IPS-NIHi7 (cell line): Measurements from ENCODE around the gene ENG.
"Not testable (repeated sequence)": the region's sequence is repeated elsewhere in the genome, so short reads cannot be mapped to it uniquely, and the experiment has no call there.

Experiments
- DNase-seq: peaks from one replicate; pipeline ENCODE4 v3.0.0; 2012; ENCODE audit warnings: mixed read lengths; ENCODE audit errors: extremely low spot score

Gene ENG

GRCh38 chr9:127854184-127854806, at the start of gene ENG:
TSS of gene ENG (minus strand) at chr9:127854658. CDS start at chr9:127854355, 303 bp downstream.
- peak; percentile 72 for DNase-seq

DNA sequence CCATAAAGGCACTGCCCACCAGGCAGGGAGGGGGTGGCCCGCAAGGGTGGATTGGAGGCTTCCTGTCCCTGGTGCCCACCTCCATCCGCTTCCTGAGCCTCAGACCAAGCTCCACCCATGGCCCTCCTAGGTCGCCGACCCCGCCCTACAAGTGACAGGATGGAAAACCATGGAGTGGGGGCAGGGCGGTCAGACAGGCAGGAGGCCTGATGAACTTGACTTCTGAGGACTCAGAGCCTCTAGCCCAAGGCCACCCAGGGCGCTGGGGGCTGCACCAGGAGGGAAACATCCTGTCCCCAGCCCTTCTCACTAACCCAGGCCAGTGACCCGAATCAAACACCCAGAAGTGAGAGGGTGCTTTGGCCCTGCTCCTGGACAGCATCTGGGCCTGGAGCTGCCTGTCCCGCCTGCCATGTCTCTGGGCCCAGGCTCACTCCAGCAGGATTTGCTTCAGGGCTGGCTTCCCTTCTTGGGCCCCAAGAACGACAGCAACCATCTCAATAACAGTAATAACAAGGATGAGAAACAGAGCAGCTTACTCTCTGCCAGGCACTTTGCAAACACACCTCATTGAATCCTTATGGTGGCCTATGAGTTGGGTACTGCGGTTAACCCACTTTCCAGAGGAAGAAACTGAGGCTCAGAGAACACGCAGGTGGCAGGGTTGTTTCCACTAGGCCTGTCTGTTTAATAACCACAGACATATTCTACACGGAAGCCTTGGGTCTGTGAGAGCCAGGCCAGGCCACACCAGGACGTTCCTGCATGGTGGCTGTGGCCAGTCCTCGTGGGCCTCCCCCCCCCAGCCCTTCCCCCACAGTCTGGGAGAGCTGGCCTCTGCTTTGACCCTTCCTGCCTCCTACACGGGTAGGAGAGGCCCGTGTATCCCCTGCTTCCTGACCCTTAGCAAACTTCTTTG, 49.4 kb upstream of the ENG start:
- DNase-seq: peak; percentile 76

- DNase-seq: peak; percentile 87
These were observed 44.9 kb upstream of the ENG start, which contains the start of gene ST6GALNAC6 for GRCh38 chr9:127899128-127899943. TSS of gene ST6GALNAC6 (minus strand) at chr9:127899603. CDS start at chr9:127897981, 1,622 bp downstream.

GRCh38 chr9:127898433-127899127, 44.1 kb upstream of the ENG start:
- DNase-seq: no peak

DNA sequence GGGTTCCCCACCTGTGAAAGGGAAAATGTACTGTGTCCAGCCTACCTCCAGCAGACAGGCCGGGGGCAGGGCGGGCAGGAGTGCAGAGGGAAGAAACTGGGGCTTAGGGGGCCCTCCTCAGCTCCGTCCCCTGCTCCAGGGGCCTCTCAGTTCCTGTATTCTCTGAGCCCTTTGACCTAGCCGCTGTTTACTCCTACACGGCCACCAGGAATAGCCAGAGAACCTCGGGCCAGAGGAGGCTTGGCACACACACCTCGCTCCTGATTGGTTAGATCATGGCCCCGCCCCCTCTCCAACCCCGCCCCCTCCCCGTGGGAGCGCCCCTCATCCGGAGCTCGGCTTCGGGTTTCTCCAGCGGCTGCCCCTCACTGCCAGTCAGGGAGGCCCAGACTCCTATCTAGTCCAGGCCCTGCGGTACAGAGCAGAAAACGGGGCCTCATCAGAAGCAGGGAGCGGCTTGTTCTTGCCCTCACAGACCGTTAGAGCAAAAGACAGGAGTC, 42.8 kb upstream of the ENG start:
- peak; percentile 96 for DNase-seq

DNA sequence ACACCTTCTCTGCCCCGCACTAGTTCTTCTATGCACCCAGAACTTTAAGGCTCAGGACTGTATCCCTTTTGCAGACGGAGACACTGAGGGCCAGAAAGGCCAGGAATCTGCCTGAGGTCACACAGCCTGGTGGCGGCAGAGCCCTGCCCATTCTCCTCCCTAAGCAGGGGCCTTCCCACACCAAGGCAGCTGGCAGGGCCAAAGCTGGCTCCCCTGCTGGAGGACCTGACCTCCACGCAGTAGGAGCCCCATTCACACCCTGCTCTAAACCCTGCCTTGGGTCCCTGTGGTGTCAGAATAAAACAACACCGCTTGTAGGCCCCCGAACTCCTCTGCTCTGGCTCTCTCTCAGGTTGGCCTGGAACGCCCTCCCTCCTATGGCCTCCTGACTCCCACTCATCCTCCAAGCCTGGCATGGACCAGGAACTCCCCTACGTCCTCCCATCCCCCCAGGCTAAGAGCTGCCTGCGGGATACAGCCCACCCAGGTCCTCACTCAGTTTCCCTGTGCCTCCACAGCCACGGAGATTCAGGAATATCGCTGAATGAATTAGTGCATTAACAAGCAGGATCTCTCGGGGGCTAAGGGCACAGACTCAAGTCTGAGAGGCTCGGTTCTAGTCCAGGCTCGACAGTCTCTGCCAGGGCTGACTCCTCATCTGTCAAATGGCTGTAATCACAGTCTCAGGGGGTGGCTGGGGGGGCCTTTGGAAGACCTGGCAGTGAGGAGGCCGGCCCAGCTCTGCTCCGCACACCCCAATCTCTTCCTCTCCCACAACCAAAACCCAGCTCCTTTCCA, 42.1 kb upstream of the ENG start:
- no peak for DNase-seq

- no peak for DNase-seq
These were observed 41.4 kb upstream of the ENG start for GRCh38 chr9:127895811-127896210.

- DNase-seq: no peak
These were observed 38.9 kb upstream of the ENG start for GRCh38 chr9:127893392-127893791.

- DNase-seq: no peak
These were observed 38.4 kb upstream of the ENG start for GRCh38 chr9:127892831-127893230.

- DNase-seq: no peak
These were observed 35.6 kb upstream of the ENG start for GRCh38 chr9:127890053-127890452.

DNA sequence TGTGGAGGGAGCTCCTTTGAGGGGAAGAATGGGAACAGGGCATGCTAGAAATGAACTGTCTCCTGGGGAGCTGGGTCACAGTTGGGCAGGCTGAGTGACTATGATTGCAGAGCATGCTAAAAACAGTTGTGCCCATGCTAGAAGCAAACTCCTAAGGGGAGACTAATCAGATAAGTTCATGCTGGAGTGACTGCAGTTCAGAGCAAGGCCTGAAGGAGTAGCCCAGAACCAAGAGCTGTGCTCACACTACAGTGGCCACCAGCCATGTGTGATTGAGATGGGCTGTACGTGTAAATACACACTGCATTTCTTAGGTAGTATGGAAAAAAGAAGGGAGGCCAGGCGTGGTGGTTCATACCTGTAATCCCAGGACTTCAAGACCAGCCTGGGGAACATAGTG, 33.3 kb upstream of the ENG start:
- DNase-seq: peak; percentile 9

DNA sequence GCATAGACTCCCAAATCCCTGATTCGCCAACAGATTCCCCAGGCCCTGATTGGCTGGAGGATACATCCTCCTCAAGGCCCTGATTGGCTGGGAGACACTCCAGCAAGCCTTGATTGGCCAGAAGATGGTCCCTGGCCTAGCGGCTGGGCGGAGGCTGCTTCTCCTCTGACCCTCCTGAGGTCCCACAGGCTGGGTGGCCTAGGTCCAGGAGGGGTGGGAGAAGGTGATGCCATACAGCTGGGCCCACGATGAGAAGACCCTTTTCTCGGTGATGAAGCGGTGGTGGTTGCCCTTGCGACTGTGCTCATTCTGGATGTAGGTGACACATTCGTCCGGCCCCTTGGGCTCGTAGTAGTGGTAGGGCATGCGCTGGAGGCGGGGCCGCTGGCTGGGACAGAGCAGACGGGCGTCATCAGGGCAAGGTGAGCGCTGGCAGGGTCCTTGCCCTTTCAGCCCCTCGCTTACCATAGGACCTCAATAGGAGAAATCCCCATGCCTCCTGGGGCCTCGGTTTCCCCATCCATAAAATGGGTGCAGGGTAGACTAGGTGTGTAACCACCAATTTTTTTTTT, 32.0 kb upstream of the ENG start:
- peak; percentile 51 for DNase-seq

- no peak for DNase-seq
These were observed 31.2 kb upstream of the ENG start for GRCh38 chr9:127885508-127886281.

DNA sequence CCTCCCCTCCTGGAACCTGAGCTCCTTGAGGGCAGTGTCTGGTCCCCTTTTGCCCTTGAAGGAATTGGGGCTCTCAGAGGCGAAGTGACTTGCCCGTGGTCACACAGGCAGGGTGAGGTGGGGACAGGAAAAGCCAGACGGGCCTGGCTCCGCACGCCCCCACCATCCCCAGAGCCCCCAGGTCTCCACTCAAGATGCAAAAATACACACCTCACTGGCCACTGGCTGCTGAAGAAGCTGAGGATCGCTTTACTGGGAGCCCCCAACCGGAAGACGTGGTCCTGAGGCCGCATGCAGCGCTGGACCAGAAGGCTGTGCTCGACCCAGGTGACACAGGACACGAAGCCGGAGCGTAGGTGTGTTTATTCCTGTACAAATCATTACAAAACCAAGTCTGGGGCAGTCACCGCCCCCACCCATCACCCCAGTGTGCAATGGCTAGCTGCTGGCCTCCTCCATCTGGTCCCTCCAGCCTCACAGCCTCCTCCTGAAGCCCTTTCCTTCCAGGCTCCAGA, 30.6 kb upstream of the ENG start:
- no peak for DNase-seq

- no peak for DNase-seq
These were observed 30.0 kb upstream of the ENG start for GRCh38 chr9:127884427-127884911.

- DNase-seq: no peak
These were observed 29.5 kb upstream of the ENG start for GRCh38 chr9:127883959-127884358.

DNA sequence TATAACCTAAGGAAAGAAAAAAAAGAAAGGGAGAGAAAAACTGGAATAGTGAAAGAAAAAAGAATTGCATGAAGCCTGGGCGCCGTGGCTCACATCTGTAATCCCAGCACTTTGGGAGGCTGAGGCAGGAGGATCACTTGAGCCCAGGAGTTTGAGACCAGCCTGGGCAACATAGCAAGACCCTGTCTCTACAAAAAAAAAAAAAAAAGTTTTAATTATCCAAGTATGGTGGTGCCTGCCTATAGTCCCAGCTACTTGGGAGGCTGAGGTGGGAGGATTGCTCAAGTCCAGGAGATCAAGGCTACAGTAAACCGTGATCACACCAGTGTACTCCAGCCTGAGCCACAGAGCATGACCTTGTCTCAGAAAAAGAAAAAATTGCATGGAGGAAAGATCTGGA, 27.3 kb upstream of the ENG start:
- DNase-seq: not testable (repeated sequence)

DNA sequence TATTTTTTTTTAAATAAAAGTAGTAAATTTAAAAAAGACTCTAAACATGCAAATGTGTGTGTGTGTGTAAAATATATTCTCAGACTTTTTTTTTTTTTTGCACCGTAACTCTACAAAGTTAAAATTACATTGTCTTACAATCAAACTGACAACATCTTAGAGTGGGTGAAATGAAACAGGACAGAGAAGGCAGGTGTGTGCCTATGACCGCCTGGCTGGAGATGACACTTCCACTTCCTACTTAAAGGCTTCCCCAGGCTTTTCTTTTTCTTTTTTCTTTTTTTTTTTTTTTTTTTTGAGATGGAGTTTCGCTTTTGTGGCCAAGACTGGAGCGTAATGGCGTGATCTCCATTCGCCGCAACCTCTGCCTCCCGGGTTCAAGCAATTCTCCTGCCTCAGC, 25.7 kb upstream of the ENG start:
- no peak for DNase-seq
